Panc1 (cell line): Measurements from ENCODE around the gene OBI1. TPM values are rescaled to one million over a fixed set of nuclear protein-coding genes. Genes with fewer than 3 reads are reported as not detected.

Source experiments
- ATAC-seq: fragments of 200-7000 bp; cut with Tn5 transposase; 2 replicates; pipeline ENCODE4 v1.9.1; 2020; ENCODE audit warnings: mild to moderate bottlenecking, moderate library complexity
- BruUV-seq: library from RNA; stranded (reverse); fragments of 400-500 nt; replicated peaks from 2 replicates; lab custom pipeline; 2021; lab: Mats Ljungman, UMichigan
- CTCF ChIA-PET: fragments of 300-600 bp; sonication (Branson Sonifier 250); formaldehyde crosslinking; loops from one replicate; lab custom pipeline; 2022; ENCODE audit warnings: antibody characterized with exemption; lab: Charles Lee
- POLR2A ChIA-PET: fragments of 300-600 bp; sonication (Branson Sonifier 250); formaldehyde crosslinking; loops from one replicate; lab custom pipeline; 2022; ENCODE audit warnings: antibody characterized with exemption; lab: Charles Lee
- DNase-seq: peaks from one replicate; pipeline ENCODE4 v3.0.0-alpha.2; 2010; ENCODE audit warnings: low read depth, low spot score
- H3K27ac ChIP-seq: 2 replicates; pipeline ENCODE4 v1.5.1; 2011; ENCODE audit warnings: mild to moderate bottlenecking, low read length, inconsistent platforms
- H3K27me3 ChIP-seq: fragments of 200-500 bp; sonication (Bioruptor generic); 2 replicates; pipeline ENCODE4 v1.6.0; 2014; ENCODE audit warnings: low read length, inconsistent platforms; ENCODE audit not compliant: control insufficient read depth, insufficient read depth
- H3K36me3 ChIP-seq: fragments of 200-500 bp; sonication (Bioruptor generic); 2 replicates; pipeline ENCODE4 v1.5.1; 2014; ENCODE audit warnings: inconsistent platforms, mild to moderate bottlenecking, low read length, moderate library complexity; ENCODE audit not compliant: control insufficient read depth, insufficient read depth
- H3K4me1 ChIP-seq: 2 replicates; pipeline ENCODE4 v1.5.1; 2011; ENCODE audit warnings: inconsistent platforms, mild to moderate bottlenecking, low read length, moderate library complexity; ENCODE audit not compliant: control insufficient read depth, insufficient read depth
- H3K4me3 ChIP-seq, 2 experiments: 2 replicates each; pipeline ENCODE4 v1.5.1; 2011 to 2012; ENCODE audit warnings: low read depth in 2 of 2, low read length in 2 of 2, mild to moderate bottlenecking in 2 of 2, inconsistent platforms in 1 of 2, moderate library complexity in 1 of 2
- H3K9me3 ChIP-seq: fragments of 200-500 bp; sonication (Bioruptor generic); 2 replicates; pipeline ENCODE4 v1.5.1; 2014; ENCODE audit warnings: low read depth, mild to moderate bottlenecking, inconsistent platforms, low read length, moderate library complexity; ENCODE audit not compliant: control insufficient read depth, insufficient read depth
- CTCF ChIP-seq: fragments of 450-650 bp; IDR thresholded peaks from 2 replicates; pipeline ENCODE4 v1.5.1; 2017; ENCODE audit warnings: mild to moderate bottlenecking
- POLR2AphosphoS5 ChIP-seq: IDR thresholded peaks from 2 replicates; pipeline ENCODE4 v1.6.1; 2012; ENCODE audit warnings: mild to moderate bottlenecking, low read depth, low read length, moderate library complexity
- REST ChIP-seq, 2 experiments: IDR thresholded peaks; 2 replicates each; pipeline ENCODE4 v1.6.1; 2011 to 2012; ENCODE audit warnings: low read depth in 2 of 2, control low read depth in 1 of 2, low read length in 1 of 2, mild to moderate bottlenecking in 1 of 2, moderate library complexity in 1 of 2; ENCODE audit not compliant: insufficient read depth in 1 of 2
- SIN3A ChIP-seq: IDR thresholded peaks from 2 replicates; pipeline ENCODE4 v1.6.1; 2012; ENCODE audit warnings: low read depth, mild to moderate bottlenecking, low read length, moderate library complexity, borderline replicate concordance; ENCODE audit not compliant: insufficient read depth
- in situ Hi-C: cut with HindIII; loops from 2 replicates; pipeline ENCODE4 v1.10.0; 2016; ENCODE audit warnings: low sequenced_read_pairs, low pct_unique_long_range_greater_than_20kb
- intact Hi-C: fragments of 100-400 bp; cut with micrococcal nuclease; formaldehyde crosslinking; loops from one replicate; pipeline ENCODE4 v1.10.0; 2022; ENCODE audit not compliant: unreplicated experiment
- total RNA-seq: library from RNA; stranded (reverse); gene quantifications from one replicate; pipeline ENCODE4 v1.2.1, GENCODE V29; 2021; ENCODE audit not compliant: unreplicated experiment

The OBI1 gene
- total RNA-seq, 1 experiment from 2014 or later: 9.1 TPM

- Histone ChIP-seq H3K27ac (no peak overlapping the region), H3K4me3 (no peak overlapping the region), H3K9me3 (no peaks in the 10 kb centered on the region), H3K4me1 (no peaks in the 10 kb centered on the region), H3K36me3 (no peaks in the 10 kb centered on the region), H3K27me3 (peaks cover 4% of the 10 kb centered on the region)
- DNase-seq (no peak), ATAC-seq (no peak)
- no TSS peak for BruUV-seq
- ChIA-PET POLR2A (no interaction called here), CTCF (no interaction called here)
- TF ChIP-seq SIN3A (no peak), CTCF (peak; percentile 20; the same call in 1 of the 2 replicates), REST (IDR thresholded peaks at IDR 0.05; ENCODE audit: insufficient read depth in 1 of 2, low read depth in 2 of 2, low read length in 1 of 2) (no peak), POLR2AphosphoS5 (no peak)
- intact Hi-C loops (no loop called here), in situ Hi-C loops (no loop called here)
These were observed 72.2 kb downstream of the OBI1 start for GRCh38 chr13:78586706-78587105.

- Histone ChIP-seq H3K27ac (no peak overlapping the region), H3K4me1 (no peaks in the 10 kb centered on the region), H3K36me3 (no peaks in the 10 kb centered on the region), H3K27me3 (no peaks in the 10 kb centered on the region), H3K4me3 (no peak overlapping the region), H3K9me3 (no peaks in the 10 kb centered on the region)
- intact Hi-C loops (no loop called here), in situ Hi-C loops (no loop called here)
- no peak for ATAC-seq
- CTCF ChIA-PET: no interaction called here
- BruUV-seq: no TSS peak
- TF ChIP-seq POLR2AphosphoS5 (no peak), REST (IDR thresholded peaks at IDR 0.05; ENCODE audit: insufficient read depth in 1 of 2, low read depth in 2 of 2, low read length in 1 of 2) (no peak), SIN3A (no peak)
- no peak for DNase-seq
- POLR2A ChIA-PET: no interaction called here
These were observed 82.7 kb downstream of the OBI1 start for GRCh38 chr13:78576261-78576660.
